H1 (cell line): ENCODE data around the gene SHQ1. TPM values are rescaled to one million over a fixed set of nuclear protein-coding genes. Genes with fewer than 3 reads are reported as not detected.

Experiments used
- CTCF ChIA-PET: fragments of 300-600 bp; sonication (Branson Sonifier 250); formaldehyde crosslinking; loops from one replicate; lab custom pipeline; 2021; ENCODE audit not compliant: partially characterized antibody; lab: Charles Lee
- POLR2A ChIA-PET: fragments of 300-600 bp; sonication (Branson Sonifier 250); formaldehyde crosslinking; loops from one replicate; lab custom pipeline; 2021; ENCODE audit warnings: inconsistent platforms; ENCODE audit not compliant: partially characterized antibody; lab: Charles Lee
- DNase-seq, 2 experiments: peaks; one replicate each; pipeline versions ENCODE4 v3.0.0 to v3.0.0-alpha.2; 2010 to 2022; ENCODE audit warnings: low spot score in 2 of 2, low read depth in 1 of 2, mixed read lengths in 1 of 2
- FAIRE-seq: peaks from 2 replicates; lab custom pipeline; 2011; peaks lifted over from hg19 to GRCh38; lab: Jason Lieb, UNC
- H2AFZ ChIP-seq: 2 replicates; pipeline ENCODE4 v1.8.1; 2012; ENCODE audit warnings: low read length, inconsistent platforms
- H2AK5ac ChIP-seq: 2 replicates; pipeline ENCODE4 v1.6.1; 2013; ENCODE audit warnings: low read depth, low read length
- H2BK120ac ChIP-seq: replicated peaks from 2 replicates; pipeline ENCODE3; 2013; ENCODE audit warnings: low read depth, low read length, inconsistent platforms
- H2BK12ac ChIP-seq: 2 replicates; pipeline ENCODE4 v1.6.1; 2013; ENCODE audit warnings: low read depth, low read length
- H2BK15ac ChIP-seq: 2 replicates; pipeline ENCODE4 v1.6.1; 2013; ENCODE audit warnings: low read length
- H2BK20ac ChIP-seq: 2 replicates; pipeline ENCODE4 v1.6.1; 2013; ENCODE audit warnings: low read length
- H2BK5ac ChIP-seq: 2 replicates; pipeline ENCODE4 v1.6.1; 2013; ENCODE audit warnings: low read depth, low read length
- H3K14ac ChIP-seq: 2 replicates; pipeline ENCODE4 v1.6.1; 2013; ENCODE audit warnings: inconsistent platforms; ENCODE audit not compliant: insufficient read length
- H3K18ac ChIP-seq: 2 replicates; pipeline ENCODE4 v1.6.1; 2013; ENCODE audit warnings: low read length; ENCODE audit errors: extremely low read depth
- H3K23ac ChIP-seq: 2 replicates; pipeline ENCODE4 v1.6.1; 2013; ENCODE audit warnings: inconsistent platforms; ENCODE audit not compliant: insufficient read length
- H3K23me2 ChIP-seq: 2 replicates; pipeline ENCODE4 v1.6.1; 2013; ENCODE audit warnings: low read depth, low read length
- H3K27ac ChIP-seq: 2 replicates; pipeline ENCODE4 v1.6.1; 2011; ENCODE audit warnings: low read depth, low read length, inconsistent platforms
- H3K27me3 ChIP-seq, 4 experiments: replicated peaks in 1 of 4; 1 replicate in 1 of 4; 2 replicates in 3 of 4; pipeline versions ENCODE4 v1.6.1 to v1.8.1; 2011 to 2013; ENCODE audit warnings: low read length in 3 of 4, mild to moderate bottlenecking in 3 of 4, inconsistent platforms in 2 of 4, mixed read lengths in 2 of 4, moderate library complexity in 1 of 4; ENCODE audit not compliant: control insufficient read depth in 3 of 4, insufficient read depth in 3 of 4; ENCODE audit errors: extremely low read depth in 1 of 4
- H3K36me3 ChIP-seq, 4 experiments: 2 replicates each; pipeline versions ENCODE4 v1.6.1 to v1.8.1; 2011 to 2013; ENCODE audit warnings: mild to moderate bottlenecking in 4 of 4, low read length in 3 of 4, moderate library complexity in 2 of 4, control low read depth in 1 of 4, inconsistent platforms in 1 of 4; ENCODE audit not compliant: insufficient read depth in 4 of 4, control insufficient read depth in 2 of 4
- H3K4ac ChIP-seq: replicated peaks from 2 replicates; pipeline ENCODE3; 2013; ENCODE audit warnings: low read length, low read depth, mixed read lengths, inconsistent platforms; ENCODE audit not compliant: insufficient read length
- H3K4me1 ChIP-seq, 4 experiments: replicated peaks in 1 of 4; 1 replicate in 1 of 4; 2 replicates in 3 of 4; pipeline versions ENCODE4 v1.6.1 to v1.8.1; 2011 to 2013; ENCODE audit warnings: low read length in 3 of 4, inconsistent platforms in 2 of 4, mixed read lengths in 1 of 4; ENCODE audit not compliant: insufficient read depth in 4 of 4, control insufficient read depth in 3 of 4
- H3K4me2 ChIP-seq, 2 experiments: 2 replicates each; pipeline versions ENCODE4 v1.6.1 to v1.8.1; 2011 to 2013; ENCODE audit warnings: low read depth in 2 of 2, low read length in 2 of 2, control low read depth in 1 of 2, inconsistent platforms in 1 of 2, mild to moderate bottlenecking in 1 of 2; ENCODE audit not compliant: insufficient read depth in 1 of 2
- H3K4me3 ChIP-seq, 4 experiments: fragments of 200-600, 300-600 bp in 1 of 4; sonication (generic), shearing (Covaris generic), sonication (Bioruptor Twin) in 1 of 4; 2 replicates each; pipeline versions ENCODE4 v1.5.1 to v1.8.1; 2011 to 2016; ENCODE audit warnings: low read length in 4 of 4, low read depth in 3 of 4, control low read depth in 2 of 4, inconsistent platforms in 2 of 4, mild to moderate bottlenecking in 2 of 4, mixed read lengths in 1 of 4, moderate library complexity in 1 of 4; ENCODE audit not compliant: insufficient read depth in 2 of 4; ENCODE audit errors: extremely low read depth in 1 of 4
- H3K56ac ChIP-seq: replicated peaks from 2 replicates; pipeline ENCODE3; 2013; ENCODE audit warnings: low read depth, mild to moderate bottlenecking, mixed read lengths, low read length, inconsistent platforms; ENCODE audit not compliant: insufficient read length
- H3K79me1 ChIP-seq: 2 replicates; pipeline ENCODE4 v1.6.1; 2013; ENCODE audit warnings: low read depth, low read length, control low read depth
- H3K79me2 ChIP-seq, 2 experiments: 2 replicates each; pipeline versions ENCODE4 v1.6.1 to v1.8.1; 2012 to 2013; ENCODE audit warnings: low read length in 2 of 2, mild to moderate bottlenecking in 2 of 2, inconsistent platforms in 1 of 2; ENCODE audit not compliant: insufficient read depth in 2 of 2, control insufficient read depth in 1 of 2
- H3K9ac ChIP-seq, 4 experiments: replicated peaks in 1 of 4; 1 replicate in 1 of 4; 2 replicates in 3 of 4; pipeline versions ENCODE4 v1.6.1 to v1.8.1; 2011 to 2013; ENCODE audit warnings: low read depth in 3 of 4, low read length in 3 of 4, control low read depth in 2 of 4, mild to moderate bottlenecking in 2 of 4, moderate library complexity in 2 of 4, inconsistent platforms in 1 of 4; ENCODE audit errors: extremely low read depth in 1 of 4
- H3K9me3 ChIP-seq, 2 experiments: 2 replicates each; pipeline versions ENCODE4 v1.6.1 to v1.8.1; 2012 to 2013; ENCODE audit warnings: mild to moderate bottlenecking in 2 of 2, moderate library complexity in 2 of 2, control low read depth in 1 of 2, inconsistent platforms in 1 of 2, low read depth in 1 of 2, low read length in 1 of 2, mixed read lengths in 1 of 2; ENCODE audit not compliant: insufficient read depth in 2 of 2
- H4K20me1 ChIP-seq, 2 experiments: replicated peaks in 1 of 2; 2 replicates each; pipeline versions ENCODE3 to v1.8.1; 2011 to 2013; ENCODE audit warnings: inconsistent platforms in 2 of 2, low read length in 2 of 2, mild to moderate bottlenecking in 1 of 2; ENCODE audit not compliant: insufficient read depth in 2 of 2, control insufficient read depth in 1 of 2
- H4K5ac ChIP-seq: 2 replicates; pipeline ENCODE4 v1.6.1; 2013; ENCODE audit warnings: low read length, low read depth, mixed read lengths, inconsistent platforms; ENCODE audit not compliant: insufficient read length
- H4K8ac ChIP-seq: 2 replicates; pipeline ENCODE4 v1.8.0; 2013; ENCODE audit warnings: mild to moderate bottlenecking, moderate library complexity, low read length, inconsistent platforms; ENCODE audit not compliant: insufficient read depth; ENCODE audit errors: extremely low read depth
- H4K91ac ChIP-seq: replicated peaks from 2 replicates; pipeline ENCODE3; 2013; ENCODE audit warnings: low read length, mixed read lengths, inconsistent platforms; ENCODE audit not compliant: insufficient read length
- FOSL1 ChIP-seq: IDR thresholded peaks from 2 replicates; pipeline ENCODE4 v1.6.1; 2011; ENCODE audit warnings: mild to moderate bottlenecking, low read depth, low read length, moderate library complexity; ENCODE audit not compliant: insufficient read depth
- KDM4A ChIP-seq: IDR thresholded peaks from one replicate; pipeline ENCODE4 v1.7.1; 2012; ENCODE audit warnings: low read depth, mild to moderate bottlenecking, moderate library complexity, low read length, inconsistent platforms; ENCODE audit not compliant: severe bottlenecking
- MAFK ChIP-seq: IDR thresholded peaks from 2 replicates; pipeline ENCODE4 v1.6.1; 2012; ENCODE audit warnings: low read depth, mild to moderate bottlenecking, improper control_type of control experiment, low read length
- TBP ChIP-seq: IDR thresholded peaks from 2 replicates; pipeline ENCODE4 v1.6.1; 2011; ENCODE audit warnings: low read depth, low read length, improper control_type of control experiment
- polyA plus RNA-seq, 7 experiments: library from polyadenylated mRNA; depleted of rRNA in 3 of 7; stranded (reverse) in 5 of 7; unstranded in 2 of 7; fragments of >200 nt in 5 of 7; fragments of 200-250 nt in 2 of 7; gene quantifications; 1 replicate in 5 of 7; 2 replicates in 1 of 7; 4 replicates in 1 of 7; pipeline versions ENCODE4 v1.2.1 to v1.2.3, GENCODE V29; 2011 to 2013; ENCODE audit warnings: missing spikeins in 2 of 7, mixed read lengths in 2 of 7
- total RNA-seq: library from RNA; stranded (reverse); fragmentation: NEBNext Ultra II Directional; extraction: Animal tissue kit (Norgen Biotek cat#: 25700); gene quantifications from 2 replicates; pipeline ENCODE4 v1.2.1, GENCODE V29; 2021

Gene SHQ1
- total and polyA plus RNA-seq, 2 of the 8 experiments (the other 6 are each of a cell fraction or from before 2014, with no cell fraction given) = 10.7 to 34.4 TPM

DNA sequence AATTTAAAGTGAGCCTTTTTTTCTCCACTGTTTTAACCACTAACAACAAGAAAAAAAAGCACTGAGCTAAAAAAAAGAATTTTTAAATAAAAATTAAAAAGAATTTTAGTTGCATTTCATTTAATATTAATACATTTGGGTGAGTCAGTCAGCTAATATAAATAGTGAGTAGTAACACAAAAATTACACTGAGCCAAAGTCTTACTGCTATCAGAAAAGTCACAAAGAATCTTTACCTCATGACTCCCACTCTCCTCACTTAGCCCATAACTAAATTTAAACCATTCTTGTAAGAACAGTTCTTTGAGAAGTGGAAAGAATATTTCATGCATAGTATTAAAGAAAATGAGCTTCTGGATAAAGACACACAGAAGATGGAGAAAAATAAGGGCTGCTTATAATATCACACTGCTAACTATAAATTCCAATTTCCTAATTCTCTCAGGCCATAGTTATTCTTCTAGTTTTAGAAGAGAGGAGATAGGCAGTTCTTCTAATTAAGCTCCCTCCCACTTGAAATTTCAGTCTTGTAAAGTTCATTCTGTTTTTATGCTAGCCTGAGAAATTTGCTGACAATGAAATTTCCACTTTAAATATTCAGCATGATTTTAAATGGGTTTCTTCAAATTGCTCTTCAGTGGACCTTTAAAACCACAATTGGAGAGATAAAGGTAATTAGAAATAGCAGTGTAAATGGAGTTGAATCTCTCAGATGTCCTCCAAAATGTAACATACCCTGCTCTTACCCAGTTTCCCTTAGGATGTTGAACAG is 17.6 kb downstream of the SHQ1 start:
- no peak overlapping the region for H3K4me3 ChIP-seq
- H3K18ac ChIP-seq = no peak overlapping the region
- no peaks in the 10 kb centered on the region for H3K9me3 ChIP-seq
- FAIRE-seq (no peak), DNase-seq (no peak)
- H3K27me3 ChIP-seq = no peaks in the 10 kb centered on the region
- no peaks in the 10 kb centered on the region for H3K23me2 ChIP-seq
- H3K4ac ChIP-seq = no peak overlapping the region
- H2BK15ac ChIP-seq = no peak overlapping the region
- H3K27ac ChIP-seq = no peak overlapping the region
- H2BK5ac ChIP-seq = no peak overlapping the region
- no peaks in the 10 kb centered on the region for H3K79me2 ChIP-seq
- H4K5ac ChIP-seq = no peak overlapping the region
- ChIA-PET POLR2A (no interaction called here), CTCF (interaction anchor here (0.5 to 1.5 kb wide), 3 partner anchors 8 to 164 kb away, joined by 3 to 5 read pairs (median 4); no protein-coding TSS in a partner anchor)
- H3K4me1 ChIP-seq = no peaks in the 10 kb centered on the region
- H3K23ac ChIP-seq = no peak overlapping the region
- no peaks in the 10 kb centered on the region; a peak in 1 of 8 replicates for H3K36me3 ChIP-seq
- no peak overlapping the region for H2BK20ac ChIP-seq
- H3K9ac ChIP-seq = no peak overlapping the region
- peak; percentile 55; the same call in 1 of the 2 replicates for TF ChIP-seq MAFK
- no peak for TF ChIP-seq KDM4A
- no peak for TF ChIP-seq TBP
- TF ChIP-seq FOSL1 = no peak
- no peak overlapping the region for H4K91ac ChIP-seq
- no peak overlapping the region for H2AFZ ChIP-seq
- H3K56ac ChIP-seq = no peak overlapping the region
- H2BK120ac ChIP-seq = no peak overlapping the region
- no peaks in the 10 kb centered on the region for H3K79me1 ChIP-seq
- H2BK12ac ChIP-seq = no peak overlapping the region
- H4K8ac ChIP-seq = no peak overlapping the region
- H3K4me2 ChIP-seq = no peak overlapping the region
- H4K20me1 ChIP-seq = no peaks in the 10 kb centered on the region
- H2AK5ac ChIP-seq = no peak overlapping the region
- no peak overlapping the region for H3K14ac ChIP-seq
